GM19452 (cell line): Measurements from ENCODE around the gene PARD6B.

ENCODE experiments used
- ATAC-seq: cut with Tn5 transposase; IDR thresholded peaks from one replicate; pipeline ENCODE4 v1.9.1; 2021; ENCODE audit not compliant: unreplicated experiment

The PARD6B gene

GRCh38 chr20:50721881-50722281 is 9.5 kb upstream of the PARD6B start:
- no peak for ATAC-seq

- ATAC-seq: no peak
These were observed 8.8 kb upstream of the PARD6B start for GRCh38 chr20:50722424-50723155.

GRCh38 chr20:50723672-50724071 is 7.7 kb upstream of the PARD6B start:
- no peak for ATAC-seq

- no peak for ATAC-seq
These were observed 7.2 kb upstream of the PARD6B start for GRCh38 chr20:50724112-50724725.

GRCh38 chr20:50724851-50725723 is 6.3 kb upstream of the PARD6B start:
- ATAC-seq: no peak

- ATAC-seq: no peak
These were observed 5.7 kb upstream of the PARD6B start for GRCh38 chr20:50725724-50726005.

- no peak for ATAC-seq
These were observed 4.2 kb upstream of the PARD6B start for GRCh38 chr20:50726955-50727791.

- no peak for ATAC-seq
These were observed 3.4 kb upstream of the PARD6B start for GRCh38 chr20:50727792-50728485.

- no peak for ATAC-seq
These were observed 2.8 kb upstream of the PARD6B start for GRCh38 chr20:50728486-50728980.

GRCh38 chr20:50728981-50729874 is 2.2 kb upstream of the PARD6B start:
- ATAC-seq: no peak

- no peak for ATAC-seq
These were observed 1.2 kb upstream of the PARD6B start for GRCh38 chr20:50729901-50730764.

GRCh38 chr20:50730765-50731054 is 670 bp upstream of the PARD6B start:
- ATAC-seq: no peak

- no peak for ATAC-seq
These were observed 730 bp downstream of the PARD6B start for GRCh38 chr20:50731930-50732690.

GRCh38 chr20:50733644-50734349 is 2.4 kb downstream of the PARD6B start:
- ATAC-seq: no peak

GRCh38 chr20:50734730-50735679 is 3.6 kb downstream of the PARD6B start:
- ATAC-seq: no peak

GRCh38 chr20:50735813-50736212 is 4.4 kb downstream of the PARD6B start:
- no peak for ATAC-seq
